Stimulated activated CD4-positive, alpha-beta T cell treated with anti-CD3 and anti-CD28 coated beads, Interleukin-1b, Interleukin-23, amount 100 ng/mL, for 4 hours (primary cell): ENCODE measurements around the gene IGDCC3.

ENCODE experiments used
- DNase-seq, 2 donors: peaks; one replicate each; pipeline ENCODE4 v3.0.0-alpha.2; 2020; ENCODE audit warnings: low read depth in 2 of 2

IGDCC3 gene

GRCh38 chr15:65328506-65329287 lies 49.1 kb downstream of the IGDCC3 start:
- DNase-seq = no peak

DNA sequence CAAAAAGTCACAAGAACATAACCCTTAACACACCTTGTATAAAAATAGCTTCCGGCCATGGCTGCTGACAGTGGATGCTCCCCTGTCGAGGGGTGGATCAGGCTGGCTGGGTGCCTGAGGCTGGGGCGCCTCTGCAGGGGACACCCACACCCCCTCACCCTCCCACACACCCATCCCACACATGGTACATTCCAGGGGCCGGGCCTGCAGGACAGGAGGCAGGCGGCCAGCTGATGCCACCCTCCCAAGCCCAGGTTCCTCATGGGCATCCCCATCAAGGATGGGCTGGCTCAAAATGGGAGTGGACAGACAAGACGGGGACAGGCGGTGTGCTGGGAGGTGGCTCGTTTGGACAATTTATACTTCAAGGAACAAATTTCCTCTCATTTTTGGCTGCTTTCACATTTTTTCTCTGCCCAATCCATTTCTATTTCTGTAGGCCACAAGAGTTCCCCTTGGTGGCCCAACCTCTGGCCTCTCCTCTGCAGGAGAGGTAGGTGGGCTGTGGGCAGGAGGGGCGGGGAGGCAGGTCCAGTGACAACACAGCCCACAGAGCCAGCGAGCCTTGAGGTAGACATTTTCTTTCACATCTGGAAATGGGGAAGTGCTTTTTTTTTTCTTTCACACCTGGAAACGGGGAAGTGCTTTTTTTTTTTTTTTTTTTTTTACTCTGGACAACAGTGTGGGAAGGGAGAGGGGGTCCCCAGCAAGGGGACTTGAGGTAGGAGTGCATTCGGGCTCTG lies 50.0 kb downstream of the IGDCC3 start:
- no peak for DNase-seq

- DNase-seq = no peak
These were observed 51.0 kb downstream of the IGDCC3 start for GRCh38 chr15:65326818-65327217.

DNA sequence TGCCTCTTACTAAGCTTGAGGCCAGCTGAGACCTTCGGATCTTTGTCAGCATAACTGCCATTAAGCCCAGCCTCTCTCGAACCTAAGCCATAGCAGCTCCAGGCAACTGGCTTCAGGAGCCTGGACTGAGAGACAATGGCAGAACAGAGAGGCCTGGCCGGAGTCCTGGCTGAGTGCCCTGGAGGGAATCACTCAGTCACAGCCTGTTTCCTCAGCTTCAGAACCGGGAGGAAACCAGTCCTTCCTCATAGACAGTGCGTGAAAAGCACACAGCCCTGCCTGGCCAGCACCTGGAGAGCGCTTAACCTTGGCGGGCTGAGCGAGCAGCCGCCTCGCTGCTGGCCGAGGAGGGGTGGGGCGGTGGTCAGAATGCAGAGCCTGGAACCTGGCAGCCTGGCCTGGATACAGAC lies 51.7 kb downstream of the IGDCC3 start:
- no peak for DNase-seq

DNA sequence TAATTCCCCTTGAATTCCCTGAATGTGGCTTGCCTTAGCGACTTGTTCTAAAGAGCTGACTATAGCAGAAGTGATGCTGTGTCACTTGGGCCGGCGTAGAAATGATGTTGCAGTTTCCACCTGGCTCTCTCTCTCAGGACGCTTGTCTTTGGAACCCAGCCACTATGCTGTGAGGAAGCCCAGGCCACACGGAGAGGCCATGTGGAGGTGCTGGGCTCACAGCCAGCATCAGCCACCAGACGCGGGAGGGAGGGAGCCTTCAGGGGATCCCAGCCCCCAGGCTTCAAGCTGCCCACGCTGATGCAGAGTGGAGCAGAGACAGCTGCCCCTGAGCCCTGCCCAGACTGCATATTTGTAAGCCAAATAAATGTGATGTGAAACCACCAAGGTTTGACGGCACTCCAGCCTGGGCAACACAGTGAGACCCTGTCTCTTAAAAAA lies 54.7 kb downstream of the IGDCC3 start:
- no peak for DNase-seq

GRCh38 chr15:65318870-65319356 lies 58.9 kb downstream of the IGDCC3 start:
- peak; percentile 55 to 75 for DNase-seq

- DNase-seq = no peak
These were observed 65.3 kb downstream of the IGDCC3 start for GRCh38 chr15:65312400-65312916.

- no peak for DNase-seq
These were observed 66.0 kb downstream of the IGDCC3 start for GRCh38 chr15:65311760-65312159.

DNA sequence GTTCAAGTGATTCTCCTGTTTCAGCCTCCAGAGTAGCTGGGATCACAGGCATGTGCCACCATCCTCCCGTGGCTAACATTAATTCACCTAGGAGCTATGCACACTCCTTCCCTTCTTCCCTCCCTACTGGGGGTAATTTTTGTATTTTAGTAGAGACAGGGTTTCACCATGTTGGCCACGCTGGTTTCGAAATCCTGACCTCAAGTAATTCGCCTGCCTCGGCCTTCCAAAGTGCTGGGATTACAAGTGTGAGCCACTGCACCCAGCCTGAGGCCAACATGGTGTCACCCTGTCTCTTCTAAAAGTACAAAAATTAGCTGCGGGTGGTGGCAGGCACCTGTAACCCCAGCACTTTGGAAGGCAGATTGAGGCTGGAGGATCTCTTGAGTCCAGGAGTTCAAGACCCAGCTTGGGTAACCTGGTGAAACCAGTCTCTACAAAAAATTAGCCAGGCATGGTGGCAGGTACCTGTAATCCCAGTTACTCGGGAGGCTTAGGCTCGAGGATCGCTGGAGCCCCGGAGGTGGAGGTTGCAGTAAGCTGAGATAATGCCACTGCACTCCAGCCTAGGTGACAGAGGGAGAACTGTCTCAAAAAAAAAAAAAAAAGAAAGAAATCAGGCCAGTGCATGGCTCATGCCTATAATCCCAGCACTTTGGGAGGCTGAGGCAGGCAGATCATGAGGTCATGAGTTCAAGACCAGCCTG lies 67.2 kb downstream of the IGDCC3 start:
- no peak for DNase-seq

DNA sequence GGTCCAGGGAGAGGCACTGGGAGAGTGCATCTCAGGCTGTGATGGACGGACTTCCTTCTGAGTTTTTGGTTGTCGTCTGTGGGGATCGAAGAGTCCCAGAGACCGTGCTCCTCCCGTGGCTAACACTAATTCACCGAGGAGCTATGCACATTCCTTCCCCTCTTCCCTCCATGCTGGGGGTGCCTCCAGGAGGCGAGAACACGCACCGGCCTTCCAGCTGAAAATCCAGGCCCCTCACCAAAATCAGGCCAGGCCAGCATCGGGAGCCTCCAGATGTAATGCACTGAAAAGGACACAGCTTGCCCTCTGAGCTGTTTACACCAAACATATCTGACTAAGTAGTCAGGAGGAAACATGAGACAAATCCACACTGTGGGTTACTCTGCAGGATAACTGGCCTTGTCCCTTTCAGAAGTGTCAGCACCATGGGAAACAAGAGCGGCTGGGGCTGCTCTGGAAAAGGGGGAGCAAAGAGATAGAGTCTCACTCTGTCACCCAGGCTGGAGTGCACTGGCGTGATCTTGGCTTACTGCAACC lies 67.9 kb downstream of the IGDCC3 start:
- no peak for DNase-seq

DNA sequence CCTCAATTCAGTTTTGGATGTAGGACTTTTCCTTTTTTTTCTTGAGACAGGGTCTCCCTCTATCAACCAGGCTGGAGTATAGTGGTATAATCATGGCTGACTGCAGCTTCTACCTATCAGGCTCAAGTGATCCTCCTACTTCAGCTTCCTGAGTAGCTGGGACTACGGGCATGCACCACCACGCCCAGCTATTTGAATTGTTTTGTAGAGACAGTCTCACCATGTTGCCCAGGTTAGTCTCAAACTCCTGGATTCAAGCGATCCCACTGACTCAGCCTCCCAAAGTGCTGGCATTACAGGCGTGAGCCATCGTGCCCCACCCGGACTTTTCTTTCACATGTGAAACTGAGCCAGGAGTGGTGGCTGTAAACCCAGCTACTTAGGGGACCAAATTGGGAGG lies 69.8 kb downstream of the IGDCC3 start:
- no peak for DNase-seq

GRCh38 chr15:65306551-65306950 lies 71.3 kb downstream of the IGDCC3 start:
- no peak for DNase-seq

DNA sequence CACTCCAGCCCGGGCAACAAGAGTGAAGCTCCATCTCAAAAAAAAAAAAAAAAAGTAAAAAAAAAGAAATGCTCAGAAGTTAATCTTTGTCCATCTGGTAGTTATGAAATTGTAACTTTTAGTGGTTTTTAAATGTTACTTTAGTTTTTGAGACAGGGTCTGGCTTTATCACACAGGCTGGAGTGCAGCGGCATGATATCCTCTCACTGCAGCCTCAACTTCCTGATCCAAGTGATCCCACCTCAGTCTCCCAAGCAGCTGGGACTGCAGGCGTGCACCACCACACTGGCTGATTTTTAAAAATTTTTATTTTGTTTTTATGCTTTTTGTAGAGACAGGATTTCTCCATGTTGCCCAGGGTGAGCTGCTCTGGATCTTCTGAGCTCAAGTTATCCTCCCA lies 72.0 kb downstream of the IGDCC3 start:
- no peak for DNase-seq

DNA sequence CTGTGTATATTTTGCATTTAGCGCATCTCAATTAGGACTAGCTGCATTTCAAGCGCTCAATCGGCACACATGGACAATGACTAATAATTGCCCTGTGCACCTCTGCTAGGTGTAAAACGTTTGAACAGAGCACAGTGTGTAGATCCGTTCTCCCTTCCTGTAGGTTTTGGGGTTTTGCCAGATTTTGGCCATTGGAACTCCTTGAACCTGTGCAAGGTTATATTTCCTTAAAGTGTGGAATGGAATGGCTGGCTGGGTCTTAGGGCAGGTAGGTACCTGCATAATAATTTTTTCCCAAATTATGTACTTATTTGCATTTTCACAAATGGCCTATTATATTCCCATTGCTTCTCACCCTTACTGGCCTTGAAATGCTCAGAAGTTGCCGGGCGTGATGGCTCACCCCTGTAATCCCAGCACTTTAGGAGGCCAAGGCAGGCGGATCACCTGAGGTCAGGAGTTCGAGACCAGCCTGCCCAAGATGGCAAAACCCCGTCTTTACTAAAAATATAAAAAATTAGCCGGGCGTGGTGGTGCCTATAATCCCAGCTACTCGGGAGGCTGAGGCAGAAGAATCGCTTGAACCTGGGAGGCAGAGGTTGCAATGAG lies 72.5 kb downstream of the IGDCC3 start:
- no peak for DNase-seq

GRCh38 chr15:65304381-65305149 lies 73.2 kb downstream of the IGDCC3 start, which contains the start of gene RNU5B-1:
Gene RNU5B-1 (plus strand): TSS chr15:65304677.
- peak; percentile 62 to 63 for DNase-seq

- no peak for DNase-seq
These were observed 74.0 kb downstream of the IGDCC3 start for GRCh38 chr15:65303687-65304380.

DNA sequence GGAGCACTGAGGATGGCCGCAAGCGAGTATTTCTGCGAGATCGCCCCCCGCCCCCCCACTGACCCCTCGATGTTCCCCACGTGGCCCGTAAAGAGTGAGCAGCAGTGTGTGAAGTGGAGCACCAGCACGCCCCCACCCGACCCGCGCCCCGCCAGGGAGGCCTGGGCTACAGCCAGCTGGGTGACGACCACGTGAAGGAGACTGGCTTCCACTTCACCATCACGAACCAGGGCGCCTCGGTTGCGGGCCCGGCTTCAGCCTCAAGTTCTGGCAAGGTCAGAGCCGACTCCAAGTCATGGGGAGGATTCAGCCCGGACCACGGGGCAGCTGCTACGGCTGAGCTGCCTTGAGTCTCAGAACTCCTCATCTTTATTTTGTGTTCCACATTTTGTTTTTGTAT lies 75.7 kb downstream of the IGDCC3 start:
- DNase-seq = no peak

DNA sequence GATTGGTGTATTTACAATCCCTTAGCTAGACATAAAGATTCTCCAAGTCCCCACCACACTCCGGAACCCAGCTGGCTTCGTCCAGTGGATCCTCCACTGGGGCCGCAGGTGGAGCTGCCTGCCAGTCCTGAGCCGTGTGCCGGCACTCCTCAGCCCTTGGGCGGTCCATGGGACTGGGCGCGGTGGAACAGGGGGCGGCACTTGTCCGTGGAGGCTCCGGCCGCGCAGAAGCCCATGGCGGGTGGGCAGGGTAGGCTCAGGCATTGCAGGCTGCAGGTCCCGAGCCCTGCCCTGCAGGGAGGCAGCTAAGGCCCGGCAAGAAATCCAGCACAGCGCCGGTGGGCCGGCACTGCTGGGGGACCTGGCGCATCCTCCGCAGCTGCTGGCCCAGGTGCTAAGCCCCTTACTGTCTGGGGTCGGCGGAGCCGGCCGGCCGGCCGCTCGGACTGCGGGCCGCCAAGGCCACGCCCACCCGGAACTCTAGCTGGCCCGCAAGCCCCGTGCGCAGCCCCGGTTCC lies 76.8 kb downstream of the IGDCC3 start:
- no peak for DNase-seq

- DNase-seq = no peak
These were observed 79.1 kb downstream of the IGDCC3 start for GRCh38 chr15:65298731-65299130.
